HG03095 (cell line): ENCODE measurements around the gene NCBP3.
"Not testable (repeated sequence)": the region's sequence is repeated elsewhere in the genome, so short reads cannot be mapped to it uniquely, and the experiment has no call there.

Experiments
- ATAC-seq: cut with Tn5 transposase; IDR thresholded peaks from one replicate; pipeline ENCODE4 v1.9.1; 2021; ENCODE audit warnings: moderate library complexity; ENCODE audit not compliant: unreplicated experiment

Gene NCBP3

DNA sequence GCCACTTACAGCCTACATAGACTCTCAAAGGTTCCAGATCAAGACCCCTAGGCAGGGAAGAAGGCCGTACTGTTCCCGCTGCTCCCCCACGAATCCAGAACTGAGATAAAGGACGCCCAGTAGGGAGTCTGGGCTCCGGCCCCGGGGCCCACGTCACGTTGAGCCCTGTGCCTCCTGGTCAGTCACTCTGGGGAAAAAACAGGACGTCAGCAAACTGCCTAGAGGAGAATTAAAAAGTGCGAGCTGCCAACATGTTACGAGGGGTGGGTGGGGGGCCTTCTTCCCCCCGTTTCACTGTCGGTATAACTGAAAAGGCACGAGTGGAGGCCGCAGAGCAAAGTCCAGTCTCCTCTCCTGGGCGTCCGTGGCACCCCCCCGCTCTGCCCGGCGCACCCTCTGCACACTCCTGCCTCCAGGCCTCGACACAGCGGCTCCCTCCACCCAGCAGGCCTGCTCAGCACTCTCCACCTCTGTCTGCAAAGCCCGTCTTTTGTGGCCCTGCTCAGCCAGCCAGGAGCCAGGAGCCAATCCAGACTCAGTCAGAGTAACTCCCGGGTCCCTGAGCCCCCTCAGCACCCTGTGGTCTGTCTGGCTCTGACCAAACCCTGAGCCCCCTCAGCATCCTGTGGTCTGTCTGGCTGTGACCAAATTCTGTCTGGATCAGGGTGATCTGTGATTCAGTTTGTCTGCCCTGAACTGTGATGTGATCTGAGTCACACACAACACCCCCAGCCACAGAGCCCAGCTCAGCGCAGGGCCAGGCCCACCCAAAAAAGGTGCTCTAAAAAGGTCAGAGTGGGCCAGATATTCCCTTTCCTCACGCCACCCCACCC, 51.3 kb downstream of the NCBP3 start:
- no peak for ATAC-seq

DNA sequence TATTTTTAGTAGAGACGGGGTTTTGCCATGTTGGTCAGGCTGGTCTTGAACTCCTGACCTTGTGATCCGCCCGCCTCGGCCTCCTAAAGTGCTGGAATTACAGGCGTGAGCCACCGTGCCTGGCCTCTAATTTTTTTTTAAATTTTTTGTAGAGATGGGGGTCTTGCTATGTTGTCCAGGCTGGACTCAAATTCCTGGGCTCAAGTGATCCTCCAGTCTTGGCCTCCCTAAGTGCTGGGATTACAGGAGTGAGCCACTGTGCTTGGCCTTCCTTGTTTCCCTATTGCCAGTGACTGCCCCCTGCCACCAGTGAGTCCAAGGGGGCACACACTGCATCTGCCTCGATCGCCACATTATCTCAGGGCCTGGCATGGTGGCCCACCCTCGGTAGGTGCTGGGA, 51.9 kb downstream of the NCBP3 start:
- not testable (repeated sequence) for ATAC-seq

DNA sequence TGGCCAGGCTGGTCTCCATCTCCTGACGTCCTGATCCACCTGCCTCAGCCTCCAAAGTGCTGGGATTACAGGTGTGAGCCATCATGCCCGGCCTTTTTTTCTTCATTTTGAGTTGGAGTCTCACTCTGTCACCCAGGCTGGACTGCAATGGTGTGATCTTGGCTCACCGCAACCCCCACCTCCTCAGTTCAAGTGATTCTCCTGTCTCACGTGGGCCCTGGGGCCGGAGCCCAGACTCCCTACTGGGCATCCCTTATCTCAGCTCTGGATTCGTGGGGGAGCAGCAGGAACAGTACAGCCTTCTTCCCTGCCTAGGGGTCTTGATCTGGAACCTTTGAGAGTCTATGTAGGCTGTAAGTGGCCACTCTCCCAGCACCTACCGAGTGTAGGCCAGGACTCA, 52.8 kb downstream of the NCBP3 start:
- not testable (repeated sequence) for ATAC-seq

DNA sequence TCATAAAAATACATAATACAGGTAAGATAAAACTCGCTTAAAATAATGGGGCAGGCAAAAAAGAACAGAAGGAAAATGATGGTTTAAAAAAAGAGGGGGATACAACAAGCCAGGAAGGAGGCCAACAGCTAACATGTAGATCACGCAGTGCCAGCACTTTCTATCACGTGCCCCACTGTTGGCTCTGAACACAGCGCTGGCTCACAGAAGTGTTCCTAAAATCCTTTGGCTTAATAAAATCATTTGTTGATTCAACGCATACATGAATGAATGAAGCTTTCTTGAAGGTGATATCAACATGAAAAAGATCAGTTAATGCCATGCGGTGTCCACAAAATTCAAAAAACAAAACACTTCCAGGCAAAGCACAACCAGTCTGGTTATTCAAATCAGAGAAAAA, 53.6 kb downstream of the NCBP3 start:
- ATAC-seq: no peak

DNA sequence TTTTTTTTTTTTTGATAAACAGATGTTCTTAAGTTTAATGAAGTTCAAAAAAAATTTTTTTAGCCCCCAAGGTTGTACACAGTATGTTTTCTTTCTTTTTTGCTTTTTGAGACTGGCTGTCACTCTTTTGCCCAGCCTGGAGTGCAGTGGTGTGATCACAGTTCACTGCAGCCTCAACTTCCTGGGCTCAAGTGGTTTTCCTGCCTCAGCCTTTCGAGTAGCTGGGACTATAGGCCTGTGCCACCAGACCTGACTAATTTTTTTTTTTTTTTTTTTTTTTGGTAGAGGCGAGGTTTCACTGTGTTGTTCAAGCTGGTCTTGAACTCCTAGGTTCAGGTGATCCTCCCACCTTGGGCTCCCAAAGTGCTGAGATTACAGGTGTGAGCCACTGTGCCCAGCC, 57.8 kb downstream of the NCBP3 start:
- ATAC-seq: no peak

DNA sequence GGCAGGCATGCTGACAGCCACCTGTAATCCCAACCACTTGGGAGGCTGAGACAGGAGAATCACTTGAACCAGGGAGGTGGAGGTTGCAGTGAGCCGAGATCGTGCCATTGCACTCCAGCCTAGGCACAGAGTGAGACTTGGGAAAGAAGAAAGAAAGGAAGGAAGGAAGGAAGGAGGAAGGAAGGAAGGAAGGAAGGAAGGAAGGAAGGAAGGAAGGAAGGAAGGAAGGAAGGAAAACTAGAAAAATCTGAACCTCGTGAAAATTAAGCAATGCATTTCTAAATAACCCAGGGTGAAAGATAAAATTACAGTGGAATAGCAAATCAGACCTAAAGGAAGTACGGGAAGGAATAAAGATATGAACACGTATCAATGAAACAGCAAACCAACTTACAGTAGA, 60.7 kb downstream of the NCBP3 start:
- not testable (repeated sequence) for ATAC-seq

DNA sequence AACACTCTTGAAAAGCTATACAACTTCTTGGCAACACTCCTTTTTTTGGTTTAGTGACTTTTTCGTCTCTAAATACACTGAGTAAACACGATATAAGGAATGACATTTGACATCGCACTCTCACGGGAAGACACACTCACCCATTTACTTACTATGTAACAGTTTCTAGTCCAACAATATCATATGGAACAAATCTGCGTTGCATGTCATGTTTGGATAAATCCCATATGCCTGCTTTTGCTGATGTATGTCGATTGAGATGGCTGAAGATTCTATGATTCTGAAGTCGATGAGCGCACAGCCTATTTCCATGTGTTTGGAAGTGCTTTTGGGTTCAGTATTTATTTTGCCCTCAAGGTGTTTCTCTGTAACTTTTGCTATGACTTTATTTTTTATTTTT, 63.3 kb downstream of the NCBP3 start:
- ATAC-seq: no peak

DNA sequence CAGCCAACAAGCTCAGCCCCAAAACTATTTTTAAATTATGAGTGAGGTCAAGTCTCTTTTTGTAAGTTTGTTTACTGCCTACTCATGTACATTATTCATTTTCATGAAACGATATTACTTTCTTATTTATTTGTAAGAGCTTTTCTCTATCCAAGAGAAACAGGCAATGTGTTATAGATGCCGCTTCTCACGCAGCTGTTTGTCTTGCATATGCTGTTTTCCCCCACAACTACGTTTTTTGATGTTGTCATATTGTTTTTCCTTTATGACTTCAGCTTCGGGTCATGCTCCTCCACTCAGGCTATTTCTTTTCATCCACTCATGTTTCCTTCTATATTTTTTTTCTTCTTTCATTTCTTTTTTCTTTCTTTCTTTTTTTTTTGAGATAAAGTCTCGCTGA, 65.1 kb downstream of the NCBP3 start:
- ATAC-seq: no peak

DNA sequence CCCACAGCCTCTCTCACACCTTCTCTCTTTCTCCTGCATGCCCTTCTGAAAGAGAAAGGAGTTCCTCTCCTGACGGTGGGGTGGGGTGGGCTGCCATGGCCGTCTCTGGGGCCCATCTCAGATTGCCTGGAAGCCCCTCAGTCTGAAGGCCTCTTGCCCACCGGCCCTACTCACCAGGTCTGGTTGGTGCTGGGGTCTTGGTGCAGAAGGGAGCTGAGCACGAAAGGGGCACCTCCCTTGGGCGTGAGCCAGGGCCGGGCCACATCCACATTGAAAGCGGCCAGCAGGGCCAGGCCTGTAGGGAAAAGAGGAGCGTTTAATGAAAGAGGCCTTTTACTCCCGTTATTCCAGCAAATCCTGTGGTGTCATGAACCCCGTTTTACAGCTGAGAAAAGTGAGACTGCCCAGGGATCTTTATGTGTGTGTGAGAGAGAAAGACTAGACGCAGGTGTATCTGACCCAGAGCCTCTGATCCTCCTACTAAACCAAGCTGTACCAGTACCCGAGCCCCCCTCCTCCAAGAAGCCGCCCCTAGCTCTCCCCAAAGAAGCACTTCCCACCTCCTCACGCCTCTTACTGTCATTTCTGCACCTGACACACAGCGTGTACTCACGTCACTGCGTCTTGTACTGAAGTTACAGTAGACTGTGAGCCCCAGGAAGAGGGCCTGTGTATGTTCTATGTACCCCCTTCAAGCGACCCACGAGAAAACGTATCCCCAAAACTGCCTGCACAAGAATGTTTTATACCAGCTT, 68.5 kb downstream of the NCBP3 start:
- no peak for ATAC-seq

DNA sequence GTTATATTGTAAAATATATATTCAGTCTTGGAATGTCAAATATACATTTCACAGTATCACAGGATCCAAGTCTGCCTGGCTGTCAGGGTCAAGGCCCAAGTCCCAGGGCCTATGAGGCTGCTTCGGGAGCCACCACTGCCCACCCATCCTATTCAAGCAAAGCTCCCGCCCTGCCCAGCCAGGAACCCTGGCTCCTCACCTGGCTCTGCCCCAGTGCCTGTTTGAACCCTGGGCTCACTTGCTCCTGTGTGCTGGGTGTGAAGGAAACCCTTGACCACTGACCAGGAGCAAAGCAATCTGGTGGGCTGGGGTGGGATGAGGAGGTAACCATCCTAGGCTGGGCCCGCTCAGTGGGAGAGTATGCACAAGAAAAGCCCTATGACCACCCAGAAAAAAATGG, 72.1 kb downstream of the NCBP3 start:
- ATAC-seq: no peak

DNA sequence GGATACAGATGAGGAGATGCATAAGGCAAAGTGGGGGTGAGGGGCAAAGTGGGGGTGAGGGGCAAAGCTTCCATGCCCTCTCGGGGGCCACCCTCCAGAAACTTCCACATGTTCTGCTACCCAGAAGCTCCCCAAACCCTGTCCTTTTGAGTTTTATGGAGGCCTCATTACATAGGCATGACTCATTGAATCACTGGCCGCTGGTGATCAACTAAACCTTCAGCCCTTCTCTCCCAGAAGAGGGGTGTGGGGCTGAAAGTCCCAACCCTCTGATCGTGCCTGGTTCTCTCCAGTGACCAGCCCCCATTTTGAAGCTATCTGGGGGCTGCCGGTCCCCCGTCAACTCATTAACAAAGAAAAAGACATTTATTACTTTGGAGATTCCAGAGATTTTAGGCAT, 72.5 kb downstream of the NCBP3 start:
- ATAC-seq: no peak

DNA sequence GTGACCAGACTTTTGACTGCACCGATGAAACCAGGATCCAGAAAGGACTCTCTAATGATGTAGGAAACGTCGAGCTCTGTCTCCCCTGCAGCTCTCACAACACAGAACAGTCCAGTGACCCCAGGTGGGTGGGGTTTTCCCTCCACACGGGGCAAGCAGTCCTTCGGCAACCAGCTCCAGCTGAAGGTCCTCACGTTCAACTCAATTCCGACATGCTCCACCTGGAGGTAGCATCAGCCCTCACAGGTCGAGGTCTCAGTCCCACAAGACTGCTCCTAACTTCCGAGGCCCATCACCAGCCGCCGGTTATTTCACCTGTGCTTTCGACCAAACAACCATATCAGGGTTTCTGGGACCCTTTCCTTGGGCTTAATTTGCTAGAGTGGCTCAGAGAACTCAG, 73.3 kb downstream of the NCBP3 start:
- no peak for ATAC-seq

DNA sequence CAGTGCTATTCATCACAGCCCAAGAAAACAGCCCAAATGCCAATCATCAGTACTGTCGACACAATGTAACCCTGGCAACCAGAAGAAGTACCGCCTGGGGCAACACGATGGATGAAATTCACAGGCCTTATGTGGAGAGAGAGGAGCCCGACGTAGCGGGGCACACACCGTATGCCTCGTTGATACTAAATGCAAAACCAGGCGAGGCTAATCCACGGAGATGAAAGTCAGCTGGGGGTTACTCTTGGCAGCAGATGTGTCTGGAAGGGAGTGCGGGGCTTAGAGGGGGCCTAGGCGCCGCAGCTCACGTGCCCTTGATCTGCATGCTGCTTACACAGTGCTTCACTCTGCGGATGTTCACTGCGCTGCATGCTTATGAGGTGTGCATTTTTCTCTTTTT, 74.9 kb downstream of the NCBP3 start:
- no peak for ATAC-seq

DNA sequence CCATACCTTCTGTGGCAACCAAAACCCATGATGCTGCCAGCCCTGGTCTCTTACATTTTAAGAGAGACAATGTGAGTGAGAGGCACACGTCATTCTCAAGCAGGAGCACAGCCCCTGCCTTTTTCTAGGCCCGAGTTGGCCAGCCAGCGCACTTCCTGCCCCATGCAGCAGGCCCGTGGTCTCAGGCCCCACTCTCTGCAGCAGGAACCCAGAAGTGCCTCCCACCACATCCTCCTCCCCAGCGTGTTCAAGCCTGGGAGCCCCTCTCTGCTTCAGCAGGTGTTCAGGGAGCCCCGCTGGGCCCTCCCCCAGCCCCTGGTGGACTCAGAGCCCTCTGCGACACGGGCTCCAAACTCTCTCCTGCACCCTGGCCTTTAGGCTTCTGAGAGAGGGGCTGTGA, 75.6 kb downstream of the NCBP3 start:
- ATAC-seq: no peak

DNA sequence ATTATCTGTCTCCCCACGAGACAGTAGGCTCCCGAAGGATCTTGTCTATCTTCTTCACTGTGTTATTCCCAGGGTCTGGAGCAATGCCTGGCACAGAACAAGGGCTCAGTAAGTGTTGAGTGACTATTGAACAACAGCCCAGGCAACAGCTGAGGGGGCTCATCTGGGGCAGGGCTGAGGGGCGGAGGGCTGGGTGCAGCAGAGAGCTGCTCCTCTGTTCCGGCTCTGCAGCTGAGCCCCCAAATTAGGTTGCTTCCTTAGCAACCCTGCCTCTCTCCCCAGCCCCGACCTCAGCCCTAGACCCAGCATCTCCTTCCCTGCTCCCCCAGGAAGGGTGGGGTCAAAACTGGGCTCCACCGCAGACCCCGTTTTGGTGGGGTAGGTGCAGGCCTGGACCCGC, 77.3 kb downstream of the NCBP3 start:
- no peak for ATAC-seq

DNA sequence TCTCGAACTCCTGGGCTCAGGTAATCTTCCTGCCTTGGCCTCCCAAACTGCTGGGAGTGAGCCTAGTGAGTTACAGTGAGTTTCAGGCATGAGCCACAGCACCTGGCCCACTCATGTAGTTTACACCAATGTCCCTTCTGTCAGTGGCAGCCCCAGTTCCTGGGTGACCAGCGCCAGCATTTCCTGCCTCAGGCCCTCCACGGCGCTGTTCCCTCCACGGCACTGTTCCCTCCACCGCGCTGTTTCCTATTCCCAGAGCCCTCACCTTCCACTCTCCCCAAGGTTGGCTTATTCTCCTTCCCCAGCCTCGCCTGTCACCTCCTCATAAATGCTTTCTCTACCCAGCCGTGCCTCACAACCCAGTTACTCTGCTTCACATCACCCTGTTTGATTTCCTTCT, 77.7 kb downstream of the NCBP3 start:
- no peak for ATAC-seq

DNA sequence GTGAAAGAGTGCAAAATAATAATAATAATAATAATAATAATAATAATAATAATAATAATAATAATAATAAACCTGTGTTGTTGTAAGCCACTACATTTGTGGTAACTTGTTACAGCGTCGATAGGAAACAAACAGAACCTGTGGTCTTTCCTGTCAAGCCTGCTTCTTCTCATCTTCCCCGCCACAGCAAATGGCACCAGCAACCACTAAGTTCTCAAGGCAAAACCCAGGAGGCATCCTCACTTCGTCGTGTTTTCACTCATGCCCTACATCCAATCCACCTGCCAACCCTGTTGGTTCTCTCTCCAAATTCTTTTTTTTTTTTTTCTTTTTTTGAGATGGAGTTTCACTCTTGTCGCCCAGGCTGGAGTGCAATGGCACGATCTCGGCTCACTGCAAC, 79.3 kb downstream of the NCBP3 start:
- no peak for ATAC-seq

DNA sequence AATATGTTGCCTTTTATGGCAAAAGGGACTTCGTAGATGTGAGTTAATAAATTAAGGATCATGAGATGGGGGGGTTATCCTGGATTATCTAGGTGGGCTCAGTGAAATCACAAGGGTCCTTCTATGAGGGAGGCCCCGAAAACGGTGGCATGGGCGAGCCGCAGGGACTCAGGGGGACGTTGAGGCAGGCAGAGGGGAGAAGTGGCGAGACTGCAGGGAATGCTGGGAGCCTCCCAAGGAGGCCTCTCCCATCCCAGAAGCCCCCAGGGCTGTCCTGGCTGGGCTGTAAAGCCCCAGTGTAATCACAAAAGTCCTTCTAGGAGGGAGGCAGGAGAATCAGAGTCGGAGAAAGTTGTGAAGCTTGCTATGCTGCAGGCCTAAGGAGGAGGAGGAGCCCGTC, 80.1 kb downstream of the NCBP3 start:
- ATAC-seq: no peak

DNA sequence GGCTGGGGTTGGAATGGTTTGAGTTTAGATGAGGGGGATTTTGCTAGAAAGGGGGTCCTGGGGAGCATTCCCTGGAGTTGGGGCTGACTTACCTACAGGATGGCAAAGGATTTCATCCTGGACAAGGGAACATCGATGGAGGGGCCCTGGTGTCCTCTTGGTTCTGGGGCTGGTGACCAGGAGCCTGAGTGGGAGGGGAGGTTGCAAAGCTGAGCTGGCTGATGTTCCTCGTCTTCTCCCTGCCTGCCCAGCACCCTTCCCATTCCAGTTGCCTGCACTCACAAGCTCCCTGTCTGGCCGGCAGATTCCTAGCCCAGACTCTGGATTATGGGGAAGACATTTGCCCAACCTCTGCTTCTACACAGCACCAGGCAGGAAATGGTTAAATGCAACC, 82.3 kb downstream of the NCBP3 start:
- no peak for ATAC-seq

DNA sequence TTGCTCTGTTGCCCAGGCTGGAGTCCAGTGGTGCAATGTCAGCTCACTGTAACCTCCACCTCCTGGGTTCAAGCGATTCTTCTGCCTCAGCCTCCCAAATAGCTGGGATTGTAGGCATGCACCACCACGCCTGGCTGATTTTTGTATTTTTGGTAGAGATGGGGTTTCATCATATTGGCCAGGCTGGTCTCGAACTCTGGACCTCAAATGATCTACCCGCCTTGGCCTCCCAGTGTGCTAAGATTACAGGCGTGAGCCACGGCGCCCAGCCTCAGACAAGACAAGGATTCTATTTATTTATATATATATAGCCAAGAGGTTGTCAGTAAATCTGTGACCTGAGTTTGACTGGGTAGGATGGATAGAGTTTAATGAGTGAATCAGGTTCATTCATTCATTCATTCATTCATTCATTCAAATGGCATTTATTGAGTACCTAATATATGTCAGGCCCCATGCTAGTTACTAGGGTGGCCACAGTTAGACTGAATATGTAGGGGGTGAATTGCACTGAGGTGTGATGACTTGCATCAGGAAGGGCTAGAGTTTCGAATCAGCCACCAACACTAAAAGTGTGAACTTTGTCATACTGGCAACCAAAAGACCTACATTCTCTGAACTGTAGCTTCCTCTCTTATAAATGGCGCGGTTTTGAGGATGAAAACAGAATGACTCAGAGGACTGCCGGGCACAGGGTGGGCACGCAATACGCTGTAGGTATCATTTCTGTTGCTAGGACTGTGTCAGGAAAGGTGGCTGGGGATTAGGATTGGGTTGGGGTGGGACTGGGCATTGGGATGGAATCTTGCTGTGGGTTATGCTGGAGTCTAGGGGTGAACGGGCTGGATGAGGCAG, 82.9 kb downstream of the NCBP3 start:
- ATAC-seq: no peak

DNA sequence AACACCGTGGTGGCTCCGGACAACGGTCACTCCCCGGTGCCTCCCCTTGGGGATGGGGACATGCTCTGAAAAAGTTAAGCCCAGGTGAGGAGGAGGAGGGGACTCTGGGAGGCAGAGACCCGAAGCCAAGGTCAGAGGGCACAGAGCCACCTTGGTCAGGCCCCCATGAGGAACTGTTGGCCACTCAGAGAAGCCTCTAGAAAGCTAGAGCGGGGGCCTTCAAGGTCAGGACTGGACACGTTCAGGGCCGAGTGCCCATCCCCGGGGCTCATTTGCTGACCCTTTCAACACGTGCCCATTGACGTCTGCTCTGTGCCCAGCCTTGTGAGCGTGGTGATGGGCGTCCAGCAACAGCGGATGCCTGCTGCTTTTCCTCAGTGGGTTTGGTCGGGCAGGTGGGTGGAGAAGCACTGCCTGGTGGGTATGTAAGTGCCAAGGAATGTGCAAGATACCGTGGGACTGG, 84.1 kb downstream of the NCBP3 start:
- no peak for ATAC-seq
